HUES64 (cell line): ENCODE measurements around the gene GJB5. TPM values are rescaled to one million over a fixed set of nuclear protein-coding genes. Genes with fewer than 3 reads are reported as not detected.

Experiments used
- H3K27ac ChIP-seq: 2 replicates; pipeline ENCODE4 v1.7.0; 2013; ENCODE audit warnings: low read depth, low read length, inconsistent platforms
- H3K27me3 ChIP-seq: 2 replicates; pipeline ENCODE4 v1.6.1; 2013; ENCODE audit warnings: mild to moderate bottlenecking, low read length; ENCODE audit not compliant: insufficient read depth
- H3K36me3 ChIP-seq: 2 replicates; pipeline ENCODE4 v1.6.1; 2013; ENCODE audit warnings: mild to moderate bottlenecking, low read length; ENCODE audit not compliant: insufficient read depth
- H3K4me1 ChIP-seq: 2 replicates; pipeline ENCODE4 v1.6.1; 2013; ENCODE audit warnings: mild to moderate bottlenecking, low read length, moderate library complexity; ENCODE audit not compliant: insufficient read depth
- H3K4me3 ChIP-seq: 2 replicates; pipeline ENCODE4 v1.5.1; 2013; ENCODE audit warnings: mild to moderate bottlenecking, low read length, moderate library complexity
- H3K9ac ChIP-seq: 2 replicates; pipeline ENCODE4 v1.6.1; 2013; ENCODE audit warnings: mild to moderate bottlenecking, low read depth, low read length
- H3K9me3 ChIP-seq: 2 replicates; pipeline ENCODE4 v1.6.1; 2013; ENCODE audit warnings: low read depth, low read length; ENCODE audit not compliant: insufficient read depth
- WGBS: fragments of 150-250, 120-280 bp; methylation state at CpG from one replicate; pipeline ENCODE4 v1.1.7; 2013; ENCODE audit warnings: missing lambda C conversion rate; 5-methylcytosine and 5-hydroxymethylcytosine counted together
- polyA plus RNA-seq, 2 experiments: library from polyadenylated mRNA; stranded (reverse); fragments of 50-300 nt; gene quantifications; one replicate each; pipeline ENCODE4 v1.2.3, GENCODE V29; 2013

Gene GJB5
- not detected for polyA plus RNA-seq (2013, experiment 1 of 2)
- polyA plus RNA-seq (2013, experiment 2 of 2) = not detected

DNA sequence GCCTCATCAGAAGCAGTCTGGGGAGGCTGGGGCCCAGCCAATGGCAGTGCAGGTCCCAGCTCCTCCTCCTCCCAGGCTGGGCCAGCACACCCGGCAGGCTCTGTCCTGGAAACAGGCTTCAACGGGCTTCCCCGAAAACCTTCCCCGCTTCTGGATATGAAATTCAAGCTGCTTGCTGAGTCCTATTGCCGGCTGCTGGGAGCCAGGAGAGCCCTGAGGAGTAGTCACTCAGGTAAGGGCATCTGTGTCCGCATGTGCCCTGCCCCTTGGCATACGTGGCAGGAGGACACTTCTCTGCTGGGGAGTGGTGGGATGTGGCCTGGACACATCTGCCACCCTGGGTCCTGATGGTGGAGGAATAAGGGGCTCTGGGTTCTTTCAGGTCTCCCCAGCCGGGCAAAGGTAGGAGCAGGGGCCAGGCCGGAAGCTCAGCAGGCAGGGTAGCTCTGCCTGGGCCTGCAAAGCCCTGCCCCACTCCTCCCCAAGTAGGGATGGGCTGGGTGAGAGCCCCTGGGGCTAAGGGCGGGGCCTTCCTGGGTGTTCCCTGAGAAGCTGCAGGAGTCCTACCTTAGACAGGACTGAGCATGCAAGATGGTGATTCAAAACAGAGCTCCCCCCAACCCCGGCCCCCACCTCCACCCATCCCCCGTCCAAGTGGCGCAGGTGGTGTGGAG, at the start of gene GJB5:
Gene GJB5 (plus strand): TSS at position 84 of the 674 bp plus-strand sequence. CDS start 2,284 bp downstream, outside the sequence.
- H3K4me3 ChIP-seq = no peak within 1 kb of the TSS
- WGBS = 85% methylated on average over 12 of the region's 13 CpGs
- H3K9ac ChIP-seq = no peak within 1 kb of the TSS

DNA sequence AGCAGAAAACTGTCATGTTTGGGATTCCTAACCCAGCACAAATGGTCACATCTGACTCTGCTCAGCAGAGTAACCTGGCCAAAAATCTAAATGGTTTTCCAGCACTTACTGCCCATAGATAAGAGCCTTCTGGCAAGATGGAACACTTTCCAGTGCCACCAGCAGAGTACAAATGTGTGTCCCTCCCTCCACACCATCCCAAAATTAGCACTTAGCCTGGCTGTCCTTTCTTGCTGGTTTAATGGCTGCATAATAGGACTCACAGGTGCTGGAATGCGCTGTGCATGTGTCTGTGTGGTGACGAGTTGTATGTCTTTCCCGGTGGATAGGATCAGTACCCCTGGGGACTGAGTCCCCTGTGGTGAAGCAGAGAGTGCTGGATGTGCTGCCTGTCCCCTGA, 49.8 kb upstream of the GJB5 start:
- peaks cover 9% of the 10 kb centered on the region; the same call in 1 of the 2 replicates for H3K27me3 ChIP-seq
- H3K27ac ChIP-seq = no peak overlapping the region
- H3K4me1 ChIP-seq = no peaks in the 10 kb centered on the region
- H3K9me3 ChIP-seq = no peaks in the 10 kb centered on the region
- 51% methylated on average over 3 of the region's 3 CpGs for WGBS
- no peak overlapping the region for H3K4me3 ChIP-seq
- H3K36me3 ChIP-seq = no peaks in the 10 kb centered on the region
- H3K9ac ChIP-seq = no peak overlapping the region

More for the DNA sequence above, at the start of gene GJB5:
- Histone ChIP-seq H3K9me3 (no peaks in the 10 kb centered on the region), H3K4me1 (peaks cover under 1% of the 10 kb centered on the region; the same call in 1 of the 2 replicates), H3K36me3 (no peaks in the 10 kb centered on the region), H3K27ac (no peak within 1 kb of the TSS), H3K27me3 (no peaks in the 10 kb centered on the region)

DNA sequence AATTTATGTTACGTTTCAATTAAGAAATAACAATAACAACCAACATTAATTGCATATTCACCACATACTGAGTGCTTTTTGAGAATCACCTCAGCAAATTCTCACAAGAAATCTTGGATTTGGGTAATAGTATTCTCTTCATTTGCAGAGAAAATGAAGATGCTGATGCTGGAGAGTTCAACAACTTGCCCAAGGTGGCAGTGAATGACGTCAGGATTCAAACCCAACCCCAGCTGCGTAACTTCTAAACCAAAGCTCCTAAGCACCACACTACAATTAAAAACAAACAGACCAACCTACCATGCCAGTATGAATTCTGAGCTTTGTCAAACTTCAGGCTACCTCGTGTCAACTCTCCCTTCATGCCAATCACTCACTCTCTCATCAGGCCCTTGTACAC, 46.7 kb upstream of the GJB5 start:
- Histone ChIP-seq H3K27ac (no peak overlapping the region), H3K4me1 (no peaks in the 10 kb centered on the region), H3K36me3 (no peaks in the 10 kb centered on the region), H3K27me3 (peaks cover 9% of the 10 kb centered on the region; the same call in 1 of the 2 replicates), H3K4me3 (no peak overlapping the region), H3K9ac (no peak overlapping the region), H3K9me3 (no peaks in the 10 kb centered on the region)
- 81% methylated on average over 4 of the region's 4 CpGs for WGBS

DNA sequence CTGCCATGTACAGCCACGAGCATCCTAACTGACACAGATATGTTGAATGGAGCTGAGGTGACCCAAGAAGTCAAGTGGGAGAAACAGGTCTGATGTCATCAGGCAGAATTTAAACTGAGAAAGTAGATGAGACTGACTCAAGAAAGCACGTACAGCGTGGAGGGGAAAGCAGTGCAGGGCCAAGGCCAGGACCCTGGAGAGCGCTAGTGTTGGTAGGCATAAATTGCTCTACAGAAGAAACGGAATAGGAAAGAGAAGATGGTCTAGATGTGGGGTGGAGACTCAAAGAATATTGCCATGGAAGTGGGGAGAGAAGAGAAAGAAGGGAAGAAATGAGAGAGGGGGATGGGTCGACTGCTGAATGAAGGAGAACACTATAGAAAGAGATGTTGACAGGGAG, 45.3 kb upstream of the GJB5 start:
- Histone ChIP-seq H3K9ac (no peak overlapping the region), H3K4me3 (no peak overlapping the region), H3K9me3 (no peaks in the 10 kb centered on the region), H3K27me3 (peaks cover 9% of the 10 kb centered on the region; the same call in 1 of the 2 replicates), H3K36me3 (no peaks in the 10 kb centered on the region), H3K27ac (no peak overlapping the region), H3K4me1 (no peaks in the 10 kb centered on the region)
- 46% methylated on average over 6 of the region's 6 CpGs for WGBS

GRCh38 chr1:34710812-34711211, 44.0 kb upstream of the GJB5 start:
- H3K9ac ChIP-seq = no peak overlapping the region

GRCh38 chr1:34711485-34711884, 43.4 kb upstream of the GJB5 start:
- Histone ChIP-seq H3K9me3 (no peaks in the 10 kb centered on the region), H3K27me3 (no peaks in the 10 kb centered on the region), H3K36me3 (no peaks in the 10 kb centered on the region), H3K9ac (no peak overlapping the region), H3K27ac (no peak overlapping the region), H3K4me3 (no peak overlapping the region), H3K4me1 (no peaks in the 10 kb centered on the region)
- 100% methylated on average over 2 of the region's 4 CpGs for WGBS

More at GRCh38 chr1:34710812-34711211, 44.0 kb upstream of the GJB5 start:
- no peaks in the 10 kb centered on the region for H3K36me3 ChIP-seq
- H3K27ac ChIP-seq = no peak overlapping the region
- H3K4me1 ChIP-seq = no peaks in the 10 kb centered on the region
- H3K4me3 ChIP-seq = no peak overlapping the region
- peaks cover 5% of the 10 kb centered on the region; the same call in 1 of the 2 replicates for H3K27me3 ChIP-seq
- H3K9me3 ChIP-seq = no peaks in the 10 kb centered on the region

- H3K27ac ChIP-seq = no peak overlapping the region
- no peaks in the 10 kb centered on the region for H3K9me3 ChIP-seq
- no peak overlapping the region for H3K4me3 ChIP-seq
- H3K9ac ChIP-seq = no peak overlapping the region
- H3K27me3 ChIP-seq = no peaks in the 10 kb centered on the region
- 80% methylated on average over 7 of the region's 7 CpGs for WGBS
- no peaks in the 10 kb centered on the region for H3K36me3 ChIP-seq
- H3K4me1 ChIP-seq = no peaks in the 10 kb centered on the region
These were observed 42.7 kb upstream of the GJB5 start for GRCh38 chr1:34712007-34712688.

GRCh38 chr1:34713443-34713842, 41.4 kb upstream of the GJB5 start:
- Histone ChIP-seq H3K27ac (no peak overlapping the region), H3K36me3 (no peaks in the 10 kb centered on the region), H3K9ac (no peak overlapping the region), H3K4me1 (no peaks in the 10 kb centered on the region), H3K4me3 (no peak overlapping the region), H3K9me3 (no peaks in the 10 kb centered on the region), H3K27me3 (no peaks in the 10 kb centered on the region)
- WGBS = 93% methylated on average over 6 of the region's 6 CpGs

DNA sequence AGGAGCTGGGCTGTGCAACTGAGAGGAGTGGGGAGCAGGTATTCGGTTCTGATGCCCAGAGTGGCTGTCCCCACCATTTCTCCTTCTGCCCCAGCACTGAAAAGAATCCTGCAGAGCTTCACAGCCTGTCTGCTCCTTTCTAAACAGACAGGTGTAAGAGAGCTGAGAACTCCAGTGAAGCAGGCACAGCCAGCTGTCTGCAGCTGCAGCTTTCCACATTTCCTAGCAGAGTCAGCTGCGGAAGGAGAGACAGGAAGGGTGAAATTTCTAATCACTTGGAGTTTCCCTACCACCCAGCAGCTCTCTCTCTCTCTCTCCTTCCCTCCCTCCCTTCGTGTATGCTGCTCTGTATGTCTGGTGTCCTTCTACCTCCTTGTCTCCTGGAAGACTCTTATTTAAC, 40.5 kb upstream of the GJB5 start:
- no peaks in the 10 kb centered on the region for H3K4me1 ChIP-seq
- no peak overlapping the region for H3K9ac ChIP-seq
- H3K27ac ChIP-seq = no peak overlapping the region
- no peaks in the 10 kb centered on the region for H3K27me3 ChIP-seq
- no peaks in the 10 kb centered on the region for H3K9me3 ChIP-seq
- no peaks in the 10 kb centered on the region for H3K36me3 ChIP-seq
- WGBS = 62% methylated on average over 3 of the region's 3 CpGs
- H3K4me3 ChIP-seq = no peak overlapping the region

DNA sequence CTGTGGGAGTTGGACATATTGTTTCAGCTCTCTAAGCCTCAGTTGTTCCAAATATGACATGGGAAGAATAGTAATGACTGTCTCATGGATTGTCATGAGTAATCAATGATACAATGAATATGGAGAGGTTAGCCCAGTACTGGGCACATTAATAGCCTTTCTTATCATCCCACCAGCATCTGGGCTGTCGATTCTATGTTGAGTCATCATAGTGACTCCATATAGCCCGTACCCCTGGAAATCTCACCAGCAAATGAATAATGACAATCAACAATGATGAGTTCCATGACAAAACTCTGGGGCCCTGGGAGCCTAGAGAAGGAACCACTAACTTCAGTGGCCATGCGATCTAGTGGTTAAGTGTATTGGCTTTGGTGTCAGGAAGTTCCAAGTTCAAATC, 39.7 kb upstream of the GJB5 start:
- 95% methylated on average over 3 of the region's 3 CpGs for WGBS
- Histone ChIP-seq H3K9ac (no peak overlapping the region), H3K27me3 (no peaks in the 10 kb centered on the region), H3K9me3 (no peaks in the 10 kb centered on the region), H3K4me1 (no peaks in the 10 kb centered on the region), H3K27ac (no peak overlapping the region), H3K36me3 (no peaks in the 10 kb centered on the region), H3K4me3 (no peak overlapping the region)

DNA sequence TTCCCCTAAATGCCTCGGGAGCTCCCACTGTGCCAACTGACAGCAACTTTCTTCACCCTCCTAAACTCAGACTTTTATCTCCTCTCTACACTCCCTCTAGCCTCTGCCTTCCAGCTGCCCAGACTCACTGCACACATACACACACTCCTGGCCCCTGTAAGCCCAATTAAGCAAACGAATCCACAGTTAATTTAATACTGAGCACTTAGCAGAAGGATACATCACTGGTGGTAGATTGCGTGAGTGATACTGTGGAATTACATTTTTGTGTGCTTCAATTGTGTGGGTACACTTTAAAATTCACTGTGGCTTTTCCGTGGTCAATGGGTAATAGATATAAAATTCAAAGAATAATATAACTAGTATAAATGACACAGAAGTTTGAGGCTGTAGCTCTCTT, 33.6 kb upstream of the GJB5 start:
- WGBS = 81% methylated on average over 3 of the region's 4 CpGs
- no peak overlapping the region for H3K27ac ChIP-seq

More for the DNA sequence above, 33.6 kb upstream of the GJB5 start:
- Histone ChIP-seq H3K36me3 (no peaks in the 10 kb centered on the region), H3K9ac (no peak overlapping the region), H3K27me3 (0 out of 2 replicates have a peak, but pooled peaks cover 3% of the 10 kb centered on the region), H3K9me3 (no peaks in the 10 kb centered on the region), H3K4me1 (no peaks in the 10 kb centered on the region), H3K4me3 (no peak overlapping the region)
